A549 (cell line): ENCODE results near the gene NR4A2.

Experiments used
- CEBPB ChIP-seq, 2 experiments: fragments of >200 bp in 1 of 2; sonication (Bioruptor Twin) in 1 of 2; formaldehyde crosslinking in 1 of 2; IDR thresholded peaks; 2 replicates each; pipeline ENCODE4 v1.6.1; 2012 to 2016
- ESRRA ChIP-seq: fragments of 150-350 bp; IDR thresholded peaks from 2 replicates; pipeline ENCODE4 v1.6.1; 2014; ENCODE audit warnings: mild to moderate bottlenecking, low read length, borderline replicate concordance
- POLR2AphosphoS2 ChIP-seq: conservative IDR thresholded peaks from 2 replicates; pipeline ENCODE4 v1.6.1; 2012; ENCODE audit warnings: low read length, improper control_type of control experiment, inconsistent platforms
- RAD21 ChIP-seq, 2 experiments: fragments of >200 bp in 1 of 2; sonication (Bioruptor Twin) in 1 of 2; formaldehyde crosslinking in 1 of 2; IDR thresholded peaks in 1 of 2; conservative IDR thresholded peaks in 1 of 2; 2 replicates in 1 of 2; 3 replicates in 1 of 2; pipeline ENCODE4 v1.6.1; 2012 to 2018; ENCODE audit warnings: inconsistent platforms in 1 of 2
- TP53 ChIP-seq: fragments of 250-450 bp; sonication (Bioruptor Pico); IDR thresholded peaks from 2 replicates; pipeline ENCODE4 v1.5.0; 2021; ENCODE audit warnings: mild to moderate bottlenecking, moderate library complexity
- TF ChIP-seq, protein P1 (sequence below): fragments of >200 bp; sonication (Bioruptor Twin); formaldehyde crosslinking; IDR thresholded peaks from 3 replicates; pipeline ENCODE4 v1.5.1; 2016

DNA sequence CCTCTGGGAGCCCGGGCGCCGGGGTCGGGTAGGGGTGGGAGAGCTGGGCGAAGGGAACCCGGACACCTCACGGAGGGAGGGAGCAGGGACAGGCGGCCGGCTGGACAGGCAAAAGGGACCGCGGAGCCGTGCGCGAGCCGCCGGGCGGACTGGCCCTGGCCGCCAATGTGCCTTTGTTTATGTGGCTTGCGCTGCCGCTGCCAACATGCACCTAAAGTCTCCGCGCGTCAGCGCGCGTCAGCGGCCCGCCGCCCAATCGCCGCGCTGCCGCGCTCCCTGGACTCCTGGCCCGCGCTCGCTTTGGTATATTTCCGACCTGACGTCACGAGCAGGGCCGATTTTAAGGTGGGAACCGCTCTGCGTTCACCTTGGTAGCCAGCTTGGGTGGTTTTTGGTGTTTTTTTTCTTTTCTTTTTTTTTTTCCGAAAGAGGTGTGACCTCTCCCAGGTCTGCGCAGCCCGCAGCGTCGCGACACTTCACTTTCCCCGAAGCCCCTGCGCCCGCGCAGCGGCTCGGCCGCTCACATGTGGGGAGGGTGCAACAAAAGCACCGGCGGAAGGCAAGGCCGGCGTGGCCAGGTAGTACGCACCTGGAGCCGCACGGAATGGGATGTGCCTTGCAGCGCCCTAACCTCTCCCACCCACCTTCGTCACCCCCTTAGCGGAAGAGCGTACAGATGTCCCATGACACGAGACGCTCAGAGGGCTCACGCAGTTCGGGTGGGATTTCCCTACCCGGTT lies at the start of gene NR4A2:
- TF ChIP-seq TP53 (CRISPR knock-in tag) (no peak), ESRRA (no peak), RAD21 (conservative IDR thresholded peaks at IDR 0.05 in 1 of 2, IDR thresholded peaks at IDR 0.05 in 1 of 2) (no peak), CEBPB (IDR thresholded peaks at IDR 0.05) (no peak), POLR2AphosphoS2 (no peak)
- TF ChIP-seq, protein P1, sequence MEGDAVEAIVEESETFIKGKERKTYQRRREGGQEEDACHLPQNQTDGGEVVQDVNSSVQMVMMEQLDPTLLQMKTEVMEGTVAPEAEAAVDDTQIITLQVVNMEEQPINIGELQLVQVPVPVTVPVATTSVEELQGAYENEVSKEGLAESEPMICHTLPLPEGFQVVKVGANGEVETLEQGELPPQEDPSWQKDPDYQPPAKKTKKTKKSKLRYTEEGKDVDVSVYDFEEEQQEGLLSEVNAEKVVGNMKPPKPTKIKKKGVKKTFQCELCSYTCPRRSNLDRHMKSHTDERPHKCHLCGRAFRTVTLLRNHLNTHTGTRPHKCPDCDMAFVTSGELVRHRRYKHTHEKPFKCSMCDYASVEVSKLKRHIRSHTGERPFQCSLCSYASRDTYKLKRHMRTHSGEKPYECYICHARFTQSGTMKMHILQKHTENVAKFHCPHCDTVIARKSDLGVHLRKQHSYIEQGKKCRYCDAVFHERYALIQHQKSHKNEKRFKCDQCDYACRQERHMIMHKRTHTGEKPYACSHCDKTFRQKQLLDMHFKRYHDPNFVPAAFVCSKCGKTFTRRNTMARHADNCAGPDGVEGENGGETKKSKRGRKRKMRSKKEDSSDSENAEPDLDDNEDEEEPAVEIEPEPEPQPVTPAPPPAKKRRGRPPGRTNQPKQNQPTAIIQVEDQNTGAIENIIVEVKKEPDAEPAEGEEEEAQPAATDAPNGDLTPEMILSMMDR = no peak
